GM19043 (cell line): ENCODE data around the gene LRRC45.

ENCODE experiments used
- ATAC-seq: cut with Tn5 transposase; IDR thresholded peaks from one replicate; pipeline ENCODE4 v1.9.1; 2021; ENCODE audit warnings: low read depth; ENCODE audit not compliant: unreplicated experiment

LRRC45 gene

GRCh38 chr17:82006468-82007227 lies 16.5 kb upstream of the LRRC45 start:
- ATAC-seq, result no peak

GRCh38 chr17:82007228-82007494 lies 15.9 kb upstream of the LRRC45 start:
- no peak for ATAC-seq

- no peak for ATAC-seq
Observed at GRCh38 chr17:82007495-82008257, 15.4 kb upstream of the LRRC45 start.

- no peak for ATAC-seq
Observed at GRCh38 chr17:82008258-82008940, 14.7 kb upstream of the LRRC45 start.

- ATAC-seq, result no peak
Observed at GRCh38 chr17:82008941-82009405, 14.1 kb upstream of the LRRC45 start.

GRCh38 chr17:82009413-82009812 lies 13.7 kb upstream of the LRRC45 start:
- no peak for ATAC-seq

GRCh38 chr17:82010575-82011525 lies 12.3 kb upstream of the LRRC45 start:
- ATAC-seq, result no peak

GRCh38 chr17:82011617-82012187 lies 11.4 kb upstream of the LRRC45 start:
- ATAC-seq, result no peak

GRCh38 chr17:82012261-82012639 lies 10.9 kb upstream of the LRRC45 start:
- ATAC-seq, result no peak

GRCh38 chr17:82012640-82013295 lies 10.3 kb upstream of the LRRC45 start:
- no peak for ATAC-seq

GRCh38 chr17:82013341-82013740 lies 9.8 kb upstream of the LRRC45 start:
- ATAC-seq, result no peak

- ATAC-seq, result no peak
Observed at GRCh38 chr17:82013772-82014321, 9.3 kb upstream of the LRRC45 start.

- no peak for ATAC-seq
Observed at GRCh38 chr17:82014432-82014831, 8.7 kb upstream of the LRRC45 start.

- no peak for ATAC-seq
Observed at GRCh38 chr17:82014971-82015310, 8.2 kb upstream of the LRRC45 start.

GRCh38 chr17:82015311-82015971 lies 7.7 kb upstream of the LRRC45 start:
- ATAC-seq, result no peak

- ATAC-seq, result no peak
Observed at GRCh38 chr17:82016061-82016874, 6.8 kb upstream of the LRRC45 start.

GRCh38 chr17:82016875-82017459 lies 6.1 kb upstream of the LRRC45 start:
- ATAC-seq, result no peak
